ENCODE data around the gene SORCS2.
A peak's percentile ranks its signal among the peaks of the same experiment; 100 is the strongest.

GRCh38 chr4:7167706-7168105, 24.6 kb upstream of the SORCS2 start:
- TF ChIP-seq POLR2A (IDR thresholded peaks at IDR 0.05) (no peak), CTCF (IDR thresholded peaks at IDR 0.05) (peak in 3 of 6 experiments; percentile 39 to 50 (median 42))

Data from Peyer's patch (tissue), 4 donors.